ENCODE measurements around the gene PIGR. TPM values are rescaled to one million over a fixed set of nuclear protein-coding genes. Genes with fewer than 3 reads are reported as not detected.

PIGR gene
- total RNA-seq, 1 experiment from 2014 or later: not detected

DNA sequence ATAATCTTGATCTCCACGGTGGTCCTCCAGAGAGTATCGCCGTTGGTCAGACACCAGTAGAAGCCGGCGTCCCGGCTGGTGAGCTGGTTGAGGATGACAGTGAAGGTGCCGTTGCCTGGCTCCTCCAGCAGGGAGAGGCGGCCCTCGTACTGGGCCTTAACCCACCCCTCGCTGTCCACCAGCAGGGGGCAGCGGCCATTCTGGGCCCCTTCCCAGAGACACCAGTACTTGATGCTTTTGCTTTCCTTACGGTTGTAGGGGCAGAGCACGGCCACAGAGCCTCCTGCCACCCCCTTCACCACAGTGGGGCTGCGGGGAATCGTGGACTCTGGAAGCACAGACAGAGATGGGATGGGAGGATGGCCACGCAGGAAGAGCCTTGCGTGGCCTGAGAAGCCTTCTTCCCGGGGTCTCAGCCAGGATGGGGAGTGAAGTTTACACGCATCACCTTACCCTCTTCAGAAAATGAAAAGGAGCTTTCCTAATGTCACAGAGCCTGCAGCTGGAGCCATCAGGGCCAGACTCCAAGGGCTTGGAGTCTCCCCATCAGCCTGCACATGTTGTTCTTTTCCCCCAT, 10.7 kb downstream of the PIGR start:
- Histone ChIP-seq H2AFZ (ENCODE audit: low read length) (no peak overlapping the region), H3K27ac (ENCODE audit: low read length) (no peak overlapping the region), H3K9me2 (replicated peaks; ENCODE audit: insufficient read depth, low read length) (no peaks in the 10 kb centered on the region), H3K9ac (ENCODE audit: low read length) (no peak overlapping the region), H3K9me3 (ENCODE audit: low read length) (no peaks in the 10 kb centered on the region), H3K4me3 (ENCODE audit: low read length) (no peak overlapping the region), H4K20me1 (ENCODE audit: insufficient read depth, low read depth, low read length) (no peaks in the 10 kb centered on the region), H3K27me3 (ENCODE audit: low read length) (no peaks in the 10 kb centered on the region), H3K36me3 (ENCODE audit: insufficient read depth, low read length) (no peaks in the 10 kb centered on the region), H3K4me1 (ENCODE audit: low read length) (no peaks in the 10 kb centered on the region), H3K79me2 (ENCODE audit: low read length) (no peaks in the 10 kb centered on the region), H3K4me2 (ENCODE audit: low read depth, low read length, poor library complexity, severe bottlenecking) (no peak overlapping the region)
- DNase-seq: peak; percentile 53

DNA sequence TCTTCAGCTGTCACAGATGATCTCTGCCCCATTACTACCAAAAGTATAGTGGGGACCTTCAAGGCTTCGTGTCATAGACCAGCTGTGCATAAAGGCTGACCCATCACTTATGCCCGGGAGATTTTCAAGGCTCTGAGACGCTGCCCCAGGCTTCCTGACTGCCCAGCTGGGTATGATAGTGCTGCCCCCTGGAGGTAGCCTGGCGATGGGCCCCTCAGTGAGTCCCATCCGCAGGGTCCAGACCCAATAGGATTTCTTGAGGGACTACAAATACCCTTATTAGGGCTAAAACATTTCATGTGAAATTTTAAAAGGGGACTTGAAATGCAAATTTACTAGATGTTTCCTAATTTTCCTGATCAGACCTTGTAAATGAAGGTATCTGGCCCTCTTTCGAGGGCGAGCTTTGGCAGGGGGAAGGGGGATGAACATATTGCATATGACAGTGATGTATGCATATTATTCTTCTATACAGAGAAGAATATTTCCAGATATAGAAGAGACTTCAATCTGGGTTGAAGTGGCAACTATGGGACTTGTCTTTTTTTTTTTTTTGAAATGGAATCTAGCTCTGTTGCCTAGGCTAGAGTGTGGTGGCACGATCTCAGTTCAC, 12.8 kb downstream of the PIGR start:
- peak; percentile 67 for DNase-seq
- no peak overlapping the region for H3K4me2 ChIP-seq (ENCODE audit: low read depth, low read length, poor library complexity, severe bottlenecking)
- H3K9ac ChIP-seq (ENCODE audit: low read length): no peak overlapping the region
- no peaks in the 10 kb centered on the region for H3K9me2 ChIP-seq (replicated peaks; ENCODE audit: insufficient read depth, low read length)
- no peak overlapping the region for H2AFZ ChIP-seq (ENCODE audit: low read length)
- H3K27ac ChIP-seq (ENCODE audit: low read length): no peak overlapping the region
- H3K36me3 ChIP-seq (ENCODE audit: insufficient read depth, low read length): no peaks in the 10 kb centered on the region
- no peaks in the 10 kb centered on the region for H3K27me3 ChIP-seq (ENCODE audit: low read length)
- H3K4me3 ChIP-seq (ENCODE audit: low read length): no peak overlapping the region
- no peaks in the 10 kb centered on the region for H4K20me1 ChIP-seq (ENCODE audit: insufficient read depth, low read depth, low read length)
- no peaks in the 10 kb centered on the region for H3K4me1 ChIP-seq (ENCODE audit: low read length)
- H3K79me2 ChIP-seq (ENCODE audit: low read length): no peaks in the 10 kb centered on the region
- H3K9me3 ChIP-seq (ENCODE audit: low read length): no peaks in the 10 kb centered on the region

DNA sequence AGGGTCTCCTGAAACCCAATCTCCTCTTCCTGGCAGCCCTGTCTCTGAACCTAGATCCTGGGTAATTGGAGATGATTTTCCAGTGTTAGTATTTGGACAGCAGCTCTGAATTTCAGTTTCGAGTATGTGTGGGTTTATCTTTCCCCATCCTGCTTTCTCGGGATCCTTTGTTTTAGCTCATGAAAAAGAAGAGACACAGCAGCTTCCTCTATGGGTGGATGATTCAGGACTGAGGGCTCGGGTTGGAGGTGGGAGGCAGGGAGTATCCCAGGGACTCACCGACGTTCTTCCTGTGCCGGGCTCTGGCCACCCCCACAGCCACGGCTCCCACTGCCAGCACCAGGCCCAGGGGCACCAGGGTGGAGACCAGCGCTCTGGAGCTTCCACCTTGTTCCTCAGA, 14.1 kb downstream of the PIGR start:
- Histone ChIP-seq H2AFZ (ENCODE audit: low read length) (no peak overlapping the region), H3K4me3 (ENCODE audit: low read length) (no peak overlapping the region), H4K20me1 (ENCODE audit: insufficient read depth, low read depth, low read length) (no peaks in the 10 kb centered on the region), H3K9ac (ENCODE audit: low read length) (no peak overlapping the region), H3K9me3 (ENCODE audit: low read length) (no peaks in the 10 kb centered on the region), H3K4me1 (ENCODE audit: low read length) (no peaks in the 10 kb centered on the region), H3K27me3 (ENCODE audit: low read length) (no peaks in the 10 kb centered on the region), H3K4me2 (ENCODE audit: low read depth, low read length, poor library complexity, severe bottlenecking) (no peak overlapping the region), H3K36me3 (ENCODE audit: insufficient read depth, low read length) (no peaks in the 10 kb centered on the region), H3K27ac (ENCODE audit: low read length) (no peak overlapping the region), H3K79me2 (ENCODE audit: low read length) (no peaks in the 10 kb centered on the region), H3K9me2 (replicated peaks; ENCODE audit: insufficient read depth, low read length) (no peaks in the 10 kb centered on the region)
- DNase-seq: no peak

DNA sequence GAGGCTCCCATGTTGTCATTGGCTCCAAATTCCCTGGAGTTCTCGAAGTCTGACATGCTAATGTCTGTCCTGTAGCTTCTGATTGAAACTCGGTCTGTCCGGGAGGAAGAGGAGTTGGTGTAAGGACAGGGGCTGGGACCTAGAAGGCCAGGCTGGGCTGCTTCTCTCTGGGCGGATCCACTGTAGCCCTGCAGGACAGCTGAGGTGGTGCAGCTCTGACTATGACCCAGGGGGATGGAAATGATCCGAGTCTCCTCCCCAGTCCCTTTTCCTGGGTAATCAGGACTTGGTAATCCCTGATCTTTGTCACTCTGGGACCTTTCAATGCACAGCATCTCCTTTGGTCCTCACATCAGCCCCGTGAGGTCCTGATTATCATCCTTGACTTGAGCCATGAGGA, 14.6 kb downstream of the PIGR start:
- no peak overlapping the region for H3K27ac ChIP-seq (ENCODE audit: low read length)
- no peak for DNase-seq
- H3K27me3 ChIP-seq (ENCODE audit: low read length): no peaks in the 10 kb centered on the region
- no peak overlapping the region for H3K9ac ChIP-seq (ENCODE audit: low read length)
- no peaks in the 10 kb centered on the region for H3K79me2 ChIP-seq (ENCODE audit: low read length)
- no peak overlapping the region for H3K4me3 ChIP-seq (ENCODE audit: low read length)
- no peaks in the 10 kb centered on the region for H3K4me1 ChIP-seq (ENCODE audit: low read length)
- H3K4me2 ChIP-seq (ENCODE audit: low read depth, low read length, poor library complexity, severe bottlenecking): no peak overlapping the region
- no peaks in the 10 kb centered on the region for H3K36me3 ChIP-seq (ENCODE audit: insufficient read depth, low read length)
- no peaks in the 10 kb centered on the region for H4K20me1 ChIP-seq (ENCODE audit: insufficient read depth, low read depth, low read length)
- H3K9me2 ChIP-seq (replicated peaks; ENCODE audit: insufficient read depth, low read length): no peaks in the 10 kb centered on the region
- H3K9me3 ChIP-seq (ENCODE audit: low read length): no peaks in the 10 kb centered on the region
- H2AFZ ChIP-seq (ENCODE audit: low read length): no peak overlapping the region

DNA sequence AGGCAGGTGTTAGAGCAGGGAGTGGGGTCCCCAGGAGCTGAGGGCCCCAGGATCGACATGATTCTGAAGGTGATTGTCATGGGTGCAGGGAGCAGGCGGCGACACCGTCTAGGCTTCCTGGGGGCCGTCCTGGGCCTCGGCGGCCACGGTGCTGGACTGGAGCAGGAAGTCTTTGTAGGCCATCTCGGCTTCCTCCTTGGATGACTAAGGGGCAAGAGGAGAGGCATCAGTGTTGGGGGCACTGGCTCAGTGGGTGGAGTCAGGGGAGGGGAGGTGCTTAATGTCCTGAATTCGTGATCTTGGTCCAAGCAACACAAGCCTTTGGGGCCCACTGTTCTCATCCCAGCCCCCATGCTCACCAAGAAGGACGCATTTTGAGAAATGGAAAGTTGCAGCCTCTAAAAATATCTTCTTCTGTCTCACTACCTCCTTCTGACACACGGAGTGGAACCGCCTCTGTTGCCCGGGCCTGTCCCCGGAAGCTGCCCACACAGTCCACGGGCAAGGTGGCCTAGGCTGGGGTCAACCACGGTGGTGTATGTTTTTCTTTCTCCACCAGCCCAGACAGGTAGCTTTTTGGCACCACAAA, 16.0 kb downstream of the PIGR start:
- Histone ChIP-seq H3K9me2 (replicated peaks; ENCODE audit: insufficient read depth, low read length) (no peaks in the 10 kb centered on the region), H3K4me3 (ENCODE audit: low read length) (no peak overlapping the region), H3K27me3 (ENCODE audit: low read length) (no peaks in the 10 kb centered on the region), H3K27ac (ENCODE audit: low read length) (no peak overlapping the region), H2AFZ (ENCODE audit: low read length) (no peak overlapping the region), H3K9ac (ENCODE audit: low read length) (no peak overlapping the region), H3K9me3 (ENCODE audit: low read length) (no peaks in the 10 kb centered on the region), H4K20me1 (ENCODE audit: insufficient read depth, low read depth, low read length) (no peaks in the 10 kb centered on the region), H3K4me2 (ENCODE audit: low read depth, low read length, poor library complexity, severe bottlenecking) (no peak overlapping the region), H3K36me3 (ENCODE audit: insufficient read depth, low read length) (no peaks in the 10 kb centered on the region), H3K4me1 (ENCODE audit: low read length) (no peaks in the 10 kb centered on the region), H3K79me2 (ENCODE audit: low read length) (no peaks in the 10 kb centered on the region)
- DNase-seq: no peak

DNA sequence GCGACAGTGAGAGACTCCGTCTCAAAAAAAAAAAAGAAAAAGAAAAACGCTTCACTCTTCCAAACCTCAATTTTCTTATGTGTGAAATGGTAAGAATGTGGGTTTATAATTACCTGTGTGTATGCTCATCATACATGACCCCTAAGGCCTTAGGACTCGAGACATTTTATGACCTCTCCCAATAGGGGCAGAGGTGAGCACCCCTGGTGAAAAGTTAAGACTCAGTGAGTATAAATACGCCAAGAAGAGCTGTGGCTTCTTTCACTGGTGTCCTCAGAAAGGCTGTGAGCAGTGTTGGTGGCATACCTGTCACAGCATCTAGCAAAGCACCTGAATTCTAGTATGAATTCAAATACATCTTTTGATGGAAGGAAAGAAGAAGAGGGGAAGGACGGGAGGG, 16.7 kb downstream of the PIGR start:
- Histone ChIP-seq H3K9me3 (ENCODE audit: low read length) (no peaks in the 10 kb centered on the region), H3K9me2 (replicated peaks; ENCODE audit: insufficient read depth, low read length) (no peaks in the 10 kb centered on the region), H3K4me1 (ENCODE audit: low read length) (no peaks in the 10 kb centered on the region), H3K27me3 (ENCODE audit: low read length) (no peaks in the 10 kb centered on the region), H3K79me2 (ENCODE audit: low read length) (no peaks in the 10 kb centered on the region), H3K36me3 (ENCODE audit: insufficient read depth, low read length) (no peaks in the 10 kb centered on the region), H3K4me3 (ENCODE audit: low read length) (no peak overlapping the region), H4K20me1 (ENCODE audit: insufficient read depth, low read depth, low read length) (no peaks in the 10 kb centered on the region), H2AFZ (ENCODE audit: low read length) (no peak overlapping the region), H3K4me2 (ENCODE audit: low read depth, low read length, poor library complexity, severe bottlenecking) (no peak overlapping the region), H3K9ac (ENCODE audit: low read length) (no peak overlapping the region), H3K27ac (ENCODE audit: low read length) (no peak overlapping the region)
- DNase-seq: no peak

DNA sequence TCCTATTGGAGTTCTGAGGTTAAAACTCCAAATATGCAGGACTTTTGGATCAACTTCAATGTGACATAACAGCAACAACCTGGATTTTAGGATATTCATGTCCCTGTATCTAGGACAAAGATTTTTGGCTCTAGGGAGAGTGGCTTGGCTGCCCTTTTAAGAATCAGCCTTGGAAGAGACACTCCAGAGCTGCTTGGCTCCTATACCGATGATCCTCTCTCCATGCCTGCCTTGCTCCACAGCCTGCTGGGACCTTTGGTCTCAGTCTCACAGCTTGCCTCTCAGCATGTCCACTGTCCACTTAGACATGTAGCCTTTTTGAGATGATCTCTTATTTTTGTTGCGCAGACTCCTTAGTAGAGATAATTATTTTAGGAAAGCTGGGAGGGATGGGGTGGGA, 20.0 kb downstream of the PIGR start:
- H4K20me1 ChIP-seq (ENCODE audit: insufficient read depth, low read depth, low read length): no peaks in the 10 kb centered on the region
- H3K9ac ChIP-seq (ENCODE audit: low read length): no peak overlapping the region
- no peaks in the 10 kb centered on the region for H3K27me3 ChIP-seq (ENCODE audit: low read length)
- no peak for DNase-seq
- H2AFZ ChIP-seq (ENCODE audit: low read length): no peak overlapping the region
- no peaks in the 10 kb centered on the region for H3K79me2 ChIP-seq (ENCODE audit: low read length)
- H3K4me2 ChIP-seq (ENCODE audit: low read depth, low read length, poor library complexity, severe bottlenecking): no peak overlapping the region
- H3K27ac ChIP-seq (ENCODE audit: low read length): no peak overlapping the region
- H3K4me1 ChIP-seq (ENCODE audit: low read length): no peaks in the 10 kb centered on the region
- no peaks in the 10 kb centered on the region for H3K9me3 ChIP-seq (ENCODE audit: low read length)
- H3K4me3 ChIP-seq (ENCODE audit: low read length): no peak overlapping the region
- H3K36me3 ChIP-seq (ENCODE audit: insufficient read depth, low read length): no peaks in the 10 kb centered on the region
- H3K9me2 ChIP-seq (replicated peaks; ENCODE audit: insufficient read depth, low read length): no peaks in the 10 kb centered on the region

DNA sequence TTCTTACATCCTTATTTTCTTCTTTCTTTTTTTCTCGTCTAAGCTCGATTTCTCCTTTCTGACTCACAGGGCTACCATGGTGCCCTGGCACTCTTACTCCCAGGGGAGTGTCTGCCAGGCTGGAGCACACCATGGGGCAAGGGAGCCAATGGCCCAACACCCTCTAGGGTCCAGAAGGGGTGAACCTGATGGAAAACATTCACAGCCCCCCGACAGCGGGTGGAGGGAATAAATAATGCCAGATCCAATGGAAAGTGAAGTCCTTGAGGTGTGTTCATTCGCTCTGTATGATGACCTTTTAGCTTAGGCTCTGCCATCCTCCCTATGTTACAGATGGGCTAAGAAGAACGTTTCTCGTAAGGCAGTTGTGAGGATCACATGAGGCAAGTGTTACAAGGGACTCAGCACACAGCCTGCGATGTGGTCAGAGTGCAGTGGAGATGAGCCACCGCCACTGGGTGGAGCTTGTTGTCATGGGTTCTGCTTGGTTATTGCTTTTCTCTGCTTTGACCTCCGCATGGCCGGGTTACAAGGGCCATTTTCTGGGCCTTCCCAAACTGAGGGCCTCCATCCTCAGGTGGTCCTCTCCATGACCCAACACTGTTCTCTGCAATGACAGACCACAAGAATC, 21.0 kb downstream of the PIGR start:
- H3K79me2 ChIP-seq (ENCODE audit: low read length): no peaks in the 10 kb centered on the region
- H2AFZ ChIP-seq (ENCODE audit: low read length): no peak overlapping the region
- no peak overlapping the region for H3K27ac ChIP-seq (ENCODE audit: low read length)
- no peaks in the 10 kb centered on the region for H3K9me2 ChIP-seq (replicated peaks; ENCODE audit: insufficient read depth, low read length)
- H3K9ac ChIP-seq (ENCODE audit: low read length): no peak overlapping the region
- no peaks in the 10 kb centered on the region for H3K27me3 ChIP-seq (ENCODE audit: low read length)
- no peak overlapping the region for H3K4me3 ChIP-seq (ENCODE audit: low read length)
- no peaks in the 10 kb centered on the region for H3K36me3 ChIP-seq (ENCODE audit: insufficient read depth, low read length)
- H3K9me3 ChIP-seq (ENCODE audit: low read length): no peaks in the 10 kb centered on the region
- H4K20me1 ChIP-seq (ENCODE audit: insufficient read depth, low read depth, low read length): no peaks in the 10 kb centered on the region
- DNase-seq: peak; percentile 59
- no peak overlapping the region for H3K4me2 ChIP-seq (ENCODE audit: low read depth, low read length, poor library complexity, severe bottlenecking)
- H3K4me1 ChIP-seq (ENCODE audit: low read length): no peaks in the 10 kb centered on the region

Data from Karpas-422 (cell line).